IMR-90 (cell line): ENCODE results near the gene PHOX2A.

Experiments
- BHLHE40 ChIP-seq: fragments of 150-350 bp; IDR thresholded peaks from 2 replicates; pipeline ENCODE4 v1.6.1; 2016; ENCODE audit warnings: mild to moderate bottlenecking, low read depth, low read length
- CEBPB ChIP-seq: IDR thresholded peaks from 2 replicates; pipeline ENCODE4 v1.6.1; 2012; ENCODE audit warnings: low read depth, low read length, improper control_type of control experiment
- CHD1 ChIP-seq: IDR thresholded peaks from 2 replicates; pipeline ENCODE4 v1.6.1; 2012; ENCODE audit warnings: low read depth, low read length, improper control_type of control experiment
- CTCF ChIP-seq: conservative IDR thresholded peaks from 2 replicates; pipeline ENCODE4 v1.5.1; 2012; ENCODE audit warnings: mild to moderate bottlenecking, low read depth, low read length, improper control_type of control experiment
- ELK1 ChIP-seq: fragments of 150-350 bp; IDR thresholded peaks from 2 replicates; pipeline ENCODE4 v1.6.1; 2016; ENCODE audit warnings: low read depth, mild to moderate bottlenecking, low read length, moderate library complexity, borderline replicate concordance
- FOS ChIP-seq: fragments of 150-350 bp; IDR thresholded peaks from 2 replicates; pipeline ENCODE4 v1.6.1; 2016; ENCODE audit warnings: low read depth, low read length
- MAZ ChIP-seq: IDR thresholded peaks from 2 replicates; pipeline ENCODE4 v1.6.1; 2012; ENCODE audit warnings: low read depth, mild to moderate bottlenecking, low read length, improper control_type of control experiment, moderate library complexity, borderline replicate concordance
- MXI1 ChIP-seq: IDR thresholded peaks from 2 replicates; pipeline ENCODE4 v1.6.1; 2012; ENCODE audit warnings: low read depth, mild to moderate bottlenecking, low read length, moderate library complexity, borderline replicate concordance
- POLR2A ChIP-seq: IDR thresholded peaks from 2 replicates; pipeline ENCODE4 v1.6.1; 2012; ENCODE audit warnings: mild to moderate bottlenecking, low read depth, low read length
- RCOR1 ChIP-seq: IDR thresholded peaks from 2 replicates; pipeline ENCODE4 v1.6.1; 2012; ENCODE audit warnings: mild to moderate bottlenecking, low read length, improper control_type of control experiment; ENCODE audit not compliant: insufficient replicate concordance
- RFX5 ChIP-seq: IDR thresholded peaks from 2 replicates; pipeline ENCODE4 v1.8.0; 2012; ENCODE audit warnings: low read depth, mild to moderate bottlenecking, low read length, moderate library complexity
- SMC3 ChIP-seq: fragments of 150-350 bp; IDR thresholded peaks from 2 replicates; pipeline ENCODE4 v1.6.1; 2016; ENCODE audit warnings: low read depth, mild to moderate bottlenecking, antibody characterized with exemption, low read length, moderate library complexity
- USF2 ChIP-seq: fragments of 150-350 bp; IDR thresholded peaks from 2 replicates; pipeline ENCODE4 v1.6.1; 2017; ENCODE audit warnings: mild to moderate bottlenecking, antibody characterized with exemption, low read length, low read depth

GRCh38 chr11:72218251-72218745, 25.7 kb downstream of the PHOX2A start:
- TF ChIP-seq POLR2A: no peak
- TF ChIP-seq CTCF: no peak
- TF ChIP-seq MXI1: no peak
- no peak for TF ChIP-seq USF2
- TF ChIP-seq FOS: no peak
- no peak for TF ChIP-seq CHD1
- no peak for TF ChIP-seq SMC3
- no peak for TF ChIP-seq RFX5
- no peak for TF ChIP-seq BHLHE40
- no peak for TF ChIP-seq MAZ
- no peak for TF ChIP-seq RCOR1
- no peak for TF ChIP-seq CEBPB
- no peak for TF ChIP-seq ELK1
